Activated effector memory CD4-positive, alpha-beta T cell treated with anti-CD3 and anti-CD28 coated beads, Interleukin-2, amount 50 U/mL, for 16 hours (primary cell): ENCODE data around the gene KRTAP6-2.

Experiments
- DNase-seq: peaks from one replicate; pipeline ENCODE4 v3.0.0-alpha.2; 2020

The KRTAP6-2 gene, protein sequence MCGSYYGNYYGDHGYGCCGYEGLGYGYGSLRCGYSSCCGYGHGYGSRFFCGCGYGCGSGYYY

DNA sequence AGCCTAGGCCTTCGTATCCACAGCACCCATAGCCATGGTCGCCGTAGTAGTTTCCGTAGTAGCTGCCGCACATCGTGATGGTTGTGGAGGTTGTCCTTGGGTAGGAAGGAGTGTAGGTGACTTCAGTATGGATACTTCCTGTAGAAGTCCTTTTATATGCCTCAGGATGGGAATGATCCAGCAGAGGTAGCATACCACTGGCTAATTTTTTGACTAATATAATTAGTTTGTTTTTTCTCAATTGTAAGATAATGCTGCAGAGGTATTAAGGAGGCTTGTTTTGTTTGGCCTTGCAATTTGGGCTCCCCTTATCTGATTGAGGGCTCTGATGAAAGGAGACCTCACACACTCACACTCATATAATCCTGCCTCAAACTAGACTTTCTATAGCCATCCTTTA, at the start of gene KRTAP6-2:
KRTAP6-2 (minus strand) TSS at position 101 of the 400 bp plus-strand sequence; CDS start at position 73, 28 bp downstream.
- DNase-seq: no peak

DNA sequence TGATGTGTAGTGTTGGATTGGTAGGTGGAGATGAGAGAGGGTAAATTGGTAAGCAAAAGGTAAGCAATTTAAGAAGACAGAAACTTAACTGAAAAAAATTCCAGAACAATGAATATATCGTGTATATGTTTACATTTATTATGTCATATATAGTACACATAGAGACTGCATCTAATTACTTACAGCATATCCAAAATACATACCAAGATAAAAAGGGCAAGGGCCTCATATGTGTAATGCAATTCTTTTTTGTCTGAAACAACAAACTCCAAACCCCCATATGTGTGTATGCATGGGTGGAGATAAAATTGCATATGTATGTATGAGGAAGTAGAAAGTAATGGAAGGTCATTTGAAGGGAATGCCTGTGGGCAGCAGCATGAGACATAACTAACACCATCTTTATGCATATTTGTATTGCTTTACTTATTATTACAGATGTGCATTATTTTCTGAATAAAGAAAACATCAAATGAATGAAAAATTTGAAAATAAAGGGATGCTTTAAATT, 48.3 kb upstream of the KRTAP6-2 start:
- no peak for DNase-seq

DNA sequence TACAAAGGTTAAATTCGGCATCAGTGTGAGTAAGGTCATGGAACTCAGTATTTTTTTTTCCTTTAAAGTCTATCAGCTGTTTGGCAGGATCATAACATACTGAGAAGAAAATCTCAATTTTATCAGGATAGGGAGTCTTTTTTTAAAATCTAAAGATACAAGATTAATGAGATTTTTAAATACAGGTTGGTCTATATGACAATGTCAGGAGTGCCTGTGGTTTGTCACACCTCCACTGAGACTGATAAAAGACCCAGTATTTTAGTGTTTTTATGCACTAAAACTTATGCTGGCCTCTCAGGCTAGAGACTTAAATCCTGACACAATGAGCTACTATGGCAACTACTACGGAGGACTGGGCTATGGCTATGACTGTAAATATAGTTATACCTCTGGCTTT, 43.9 kb upstream of the KRTAP6-2 start, which contains the start of gene KRTAP20-3:
KRTAP20-3 (plus strand) TSS at position 301 of the 400 bp plus-strand sequence.
- DNase-seq: no peak

DNA sequence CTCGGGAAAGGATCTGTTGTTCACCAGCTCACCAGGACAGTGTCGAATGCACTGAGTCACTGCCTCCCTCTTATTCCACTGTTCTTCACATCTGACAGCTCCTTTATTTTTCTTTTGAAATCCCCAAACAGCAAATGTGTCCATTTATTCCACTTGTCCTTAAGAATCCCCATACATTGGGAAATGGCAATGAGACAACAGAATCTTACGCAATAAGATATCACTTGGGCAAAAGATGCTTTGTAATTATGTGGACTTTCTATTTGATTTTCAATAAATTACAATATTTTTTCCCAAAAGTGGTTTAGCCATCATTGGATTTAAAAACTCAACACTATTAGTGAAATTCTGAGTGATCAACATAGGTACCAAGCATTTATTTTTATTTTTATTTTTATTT, 40.0 kb upstream of the KRTAP6-2 start:
- no peak for DNase-seq

DNA sequence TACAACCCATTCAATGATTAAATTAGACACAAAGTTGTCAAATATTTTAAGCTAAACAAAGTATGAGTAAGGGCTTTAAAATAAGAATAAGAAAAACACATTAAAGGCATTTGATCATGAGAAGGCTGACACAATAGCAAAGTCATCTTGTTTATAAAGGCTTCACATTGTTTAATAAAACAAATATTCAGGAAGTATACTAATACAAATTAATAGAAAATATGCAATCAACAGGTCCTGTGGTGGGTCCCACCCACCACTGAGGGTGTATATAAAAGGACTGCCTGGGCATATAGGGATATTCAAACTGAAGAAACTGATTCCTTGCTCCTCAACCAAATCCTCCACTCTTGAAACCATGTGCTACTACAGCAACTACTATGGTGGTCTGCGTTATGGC, 36.2 kb upstream of the KRTAP6-2 start, which contains the start of gene KRTAP20-2:
KRTAP20-2 (plus strand) TSS at position 301 of the 400 bp plus-strand sequence; CDS start at position 359, 58 bp downstream.
- DNase-seq: no peak

DNA sequence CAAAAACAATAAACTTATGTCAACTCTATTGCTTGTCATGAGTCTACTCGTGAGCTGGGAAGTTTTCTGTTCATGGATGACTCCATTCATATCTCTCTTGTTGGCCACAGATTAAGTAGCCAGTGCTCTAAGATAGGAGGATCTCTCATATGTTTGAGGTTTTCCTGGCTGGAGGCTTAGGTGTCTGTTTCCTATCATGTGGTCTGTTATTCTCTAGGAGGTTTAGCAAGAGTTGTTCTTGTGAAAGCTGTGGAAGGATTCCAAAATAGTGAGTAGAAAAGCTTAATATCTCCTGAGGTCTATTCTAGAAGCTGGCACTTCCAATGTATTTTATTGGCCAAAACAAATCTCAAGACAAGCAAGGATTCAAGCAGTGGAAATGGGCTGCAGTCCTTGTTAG, 30.5 kb upstream of the KRTAP6-2 start:
- DNase-seq: no peak

DNA sequence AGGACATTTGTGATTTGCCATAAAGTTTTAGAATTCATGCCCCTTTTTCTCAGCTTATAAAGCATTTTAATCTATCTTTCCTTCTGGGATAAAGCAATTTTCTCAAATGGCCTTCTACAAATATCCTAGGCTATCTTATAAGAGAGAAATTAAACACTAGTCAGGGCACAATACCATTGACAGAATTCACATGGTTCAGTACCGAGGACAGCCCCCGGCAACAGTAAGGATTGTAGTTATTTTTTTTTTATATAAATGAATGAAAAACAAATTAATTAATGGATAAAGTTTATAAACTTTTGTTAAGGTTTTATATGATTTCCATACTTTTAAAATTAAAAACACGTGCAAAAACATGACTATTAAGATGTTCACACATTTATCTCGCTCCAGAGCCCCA, 29.4 kb upstream of the KRTAP6-2 start:
- DNase-seq: no peak

DNA sequence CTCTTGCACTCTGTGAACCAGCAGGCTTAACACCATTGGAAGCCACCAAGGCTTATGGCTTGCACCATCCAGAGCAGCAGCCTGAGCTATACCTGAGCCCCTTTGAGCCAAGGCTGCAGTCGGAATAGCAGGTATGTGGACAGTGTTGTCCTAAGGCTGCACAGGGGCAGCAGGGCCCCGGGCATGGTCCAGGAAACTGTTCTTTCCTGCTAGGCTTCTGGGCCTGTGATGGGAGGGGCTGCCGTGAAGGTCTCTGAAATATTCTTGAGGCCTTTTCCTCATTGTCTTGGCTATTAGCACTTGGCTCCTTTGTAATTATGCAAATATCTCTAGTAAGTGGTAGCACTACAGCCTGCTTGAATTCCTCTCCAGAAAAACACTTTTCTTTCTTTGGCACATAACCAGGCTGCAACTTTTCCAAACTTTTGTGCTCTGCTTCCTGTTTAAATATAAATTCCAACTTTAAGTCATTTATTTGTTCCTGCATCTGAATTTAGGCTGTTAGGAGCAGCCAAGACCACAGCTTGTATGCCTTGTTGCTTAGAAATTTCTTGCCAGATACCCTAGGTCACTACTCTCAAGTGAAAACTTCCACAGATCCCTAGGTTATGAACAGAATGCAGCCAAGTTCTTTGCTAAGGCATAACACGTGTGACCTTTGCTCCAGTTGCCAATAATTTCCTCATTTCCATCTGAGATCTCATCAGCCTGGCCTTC, 26.9 kb upstream of the KRTAP6-2 start:
- DNase-seq: no peak

DNA sequence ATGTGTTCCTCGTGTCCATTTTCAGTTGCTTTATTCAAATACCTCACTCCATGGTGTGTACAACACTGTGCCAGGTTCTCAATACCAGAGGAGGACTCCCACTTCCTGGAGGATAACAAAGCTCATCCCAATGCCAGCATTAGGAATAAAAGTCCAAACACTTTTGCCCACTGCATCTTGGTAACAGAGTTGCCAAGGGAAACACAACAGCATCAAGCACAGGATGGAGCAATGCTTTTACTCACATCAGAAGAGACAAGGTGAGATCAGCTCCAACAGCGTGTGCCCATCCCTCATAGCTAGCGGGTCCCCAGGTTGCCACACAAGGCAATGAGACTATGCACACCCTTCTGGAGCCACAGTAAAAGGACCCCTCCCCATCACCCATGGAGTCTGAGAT, 24.7 kb upstream of the KRTAP6-2 start:
- DNase-seq: no peak

DNA sequence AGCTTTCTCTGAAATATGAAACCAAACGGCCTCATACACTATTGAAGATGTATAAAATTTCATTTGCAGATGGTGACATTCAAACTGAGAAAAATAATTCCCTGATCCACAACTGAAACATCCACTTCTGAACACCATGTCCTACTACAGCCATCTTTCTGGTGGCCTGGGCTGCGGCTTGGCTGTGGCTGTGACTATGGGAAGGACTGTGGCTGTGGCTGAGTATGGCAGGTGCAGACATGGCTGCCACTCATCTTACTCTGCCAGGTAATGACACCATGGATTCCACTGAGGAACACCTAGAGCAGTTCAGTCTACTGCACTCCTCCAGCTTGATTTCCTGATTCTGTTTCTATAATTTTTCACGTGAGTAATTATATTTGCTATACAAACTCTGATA, 21.8 kb upstream of the KRTAP6-2 start, which contains the start of gene KRTAP20-4:
KRTAP20-4 (plus strand) TSS at position 106 of the 400 bp plus-strand sequence.
- DNase-seq: no peak

DNA sequence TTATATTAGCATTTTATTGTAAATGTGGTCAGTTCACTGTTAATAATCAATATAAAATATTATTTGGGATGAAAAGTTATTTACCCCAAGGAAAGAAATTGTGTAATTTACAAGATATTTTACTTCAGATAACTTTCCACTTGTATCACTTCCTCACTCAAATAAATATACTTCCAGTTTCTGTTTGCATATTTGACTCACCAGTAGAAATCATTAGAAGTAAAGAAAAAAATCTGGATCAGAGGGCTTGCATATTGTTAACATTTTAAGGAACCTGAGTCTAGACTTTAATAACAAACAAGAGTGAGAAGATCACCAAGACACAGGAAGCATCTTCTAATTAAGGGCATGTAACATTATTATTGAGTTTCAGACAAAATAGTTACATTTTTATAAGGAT, 21.4 kb upstream of the KRTAP6-2 start:
- no peak for DNase-seq

DNA sequence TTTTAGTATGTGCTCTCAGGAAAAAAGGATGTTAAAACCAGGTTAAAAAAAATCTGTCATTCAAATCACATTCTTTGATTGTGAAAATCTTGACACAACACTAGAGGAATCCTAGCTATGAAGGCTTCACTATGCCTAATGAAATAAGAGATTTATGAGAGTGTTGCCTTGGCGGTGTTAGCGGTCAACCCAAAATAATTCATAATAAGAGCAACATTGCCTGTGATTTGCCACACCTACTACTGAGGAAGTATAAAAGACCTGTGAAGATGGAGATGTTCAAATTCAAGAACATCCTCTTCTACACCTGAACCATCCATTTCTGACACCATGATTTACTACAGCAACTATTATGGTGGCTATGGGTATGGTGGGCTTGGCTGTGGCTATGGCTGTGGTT, 17.4 kb upstream of the KRTAP6-2 start, which contains the start of gene KRTAP20-1:
KRTAP20-1 (plus strand) TSS at position 301 of the 400 bp plus-strand sequence; CDS start at position 331, 30 bp downstream.
- no peak for DNase-seq

DNA sequence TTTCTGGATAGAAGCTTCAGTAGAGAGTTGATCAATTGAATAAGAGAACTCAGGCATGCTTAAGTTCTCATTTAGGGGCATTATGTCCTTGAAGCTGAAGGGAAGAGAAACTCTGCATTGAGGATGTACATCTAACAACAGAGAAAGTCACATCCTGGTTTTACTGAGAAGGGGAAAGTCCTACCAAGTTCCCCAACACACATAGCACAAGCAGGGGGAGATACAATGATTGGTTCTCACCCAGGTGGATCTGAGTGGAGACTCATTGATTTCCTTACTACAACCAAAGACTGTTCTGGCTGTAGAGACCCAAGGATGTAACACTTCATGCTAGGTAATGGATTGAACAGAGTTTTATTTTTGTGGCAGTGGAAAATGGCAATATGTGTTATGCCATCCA, 16.5 kb upstream of the KRTAP6-2 start:
- DNase-seq: no peak

DNA sequence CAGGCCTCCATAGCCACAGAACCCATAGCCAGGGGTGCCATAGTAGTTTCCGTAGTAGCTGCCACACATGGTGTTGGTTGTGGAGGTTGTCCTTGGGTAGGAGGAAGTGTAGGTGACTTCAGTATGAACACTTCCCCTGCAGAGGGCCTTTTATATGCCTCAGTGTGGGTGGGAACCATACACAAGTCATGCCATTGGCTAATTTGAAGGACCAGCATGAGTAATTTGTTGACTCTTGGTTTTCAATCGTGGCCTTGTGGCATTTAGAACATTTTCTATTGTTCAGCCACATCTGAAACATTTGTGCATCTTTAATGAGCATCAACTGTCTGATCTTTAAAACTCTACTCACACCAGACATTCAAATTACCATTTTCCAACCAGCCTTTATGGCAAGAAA, 15.1 kb upstream of the KRTAP6-2 start, which contains the start of gene KRTAP6-1:
KRTAP6-1 (minus strand) TSS at position 95 of the 400 bp plus-strand sequence; CDS start at position 69, 26 bp downstream.
- no peak for DNase-seq

DNA sequence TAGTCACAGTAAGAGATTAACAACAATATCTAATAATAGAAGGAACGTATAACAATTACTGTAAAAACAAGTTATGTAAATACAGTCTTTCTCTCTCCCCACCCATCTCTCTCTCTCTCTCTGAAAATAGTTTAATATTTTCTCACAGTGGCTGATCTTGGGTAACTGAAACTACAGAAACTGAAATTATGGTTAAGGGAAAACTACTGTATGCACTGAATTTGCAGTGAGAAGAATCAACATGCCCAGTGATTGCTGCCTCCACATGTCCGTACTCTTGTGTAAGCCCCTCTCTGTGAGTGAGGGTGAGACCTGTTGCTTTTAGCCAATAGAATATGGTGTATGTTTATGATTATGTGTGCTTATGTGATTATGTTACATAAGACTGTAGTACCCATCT, 13.4 kb upstream of the KRTAP6-2 start:
- no peak for DNase-seq

DNA sequence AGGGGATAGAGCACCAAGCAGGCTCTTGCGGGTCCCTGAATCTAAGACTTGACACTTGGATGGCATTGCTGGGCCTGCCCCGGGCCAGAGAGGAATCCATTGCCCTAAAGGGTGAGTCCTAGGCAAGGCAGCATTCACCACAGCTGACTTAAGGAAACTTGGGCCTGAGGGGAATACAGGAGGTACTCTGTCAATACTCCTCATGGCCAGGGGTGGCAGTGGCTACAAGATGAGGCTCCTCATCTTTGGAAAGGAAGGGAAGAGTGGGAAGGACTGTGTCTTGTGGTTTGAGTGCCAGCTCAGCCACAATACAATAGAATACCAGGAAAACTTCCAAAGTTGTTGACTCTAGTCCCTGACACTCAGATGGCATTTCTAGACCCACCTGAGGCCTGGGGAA, 7.3 kb upstream of the KRTAP6-2 start:
- DNase-seq: no peak

DNA sequence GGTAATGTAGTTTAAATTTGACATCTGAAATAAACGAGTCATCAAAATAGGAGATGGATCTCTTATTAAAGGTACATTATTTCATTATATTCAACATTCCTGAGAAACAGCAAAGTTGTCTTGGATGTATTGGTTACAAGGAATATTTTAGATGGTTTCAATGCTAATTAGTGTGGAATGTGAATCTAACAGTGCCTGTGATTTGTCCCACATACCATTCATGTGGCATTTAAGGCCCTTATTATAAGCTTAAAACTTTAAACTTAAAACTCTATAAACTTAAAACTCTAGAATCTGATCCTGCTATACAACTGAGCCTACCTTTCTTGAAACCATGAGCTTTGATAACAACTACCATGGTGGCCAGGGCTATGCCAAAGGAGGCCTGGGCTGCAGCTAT, 2.1 kb upstream of the KRTAP6-2 start, which contains the start of gene KRTAP22-1:
KRTAP22-1 (plus strand) TSS at position 301 of the 400 bp plus-strand sequence.
- DNase-seq: no peak

DNA sequence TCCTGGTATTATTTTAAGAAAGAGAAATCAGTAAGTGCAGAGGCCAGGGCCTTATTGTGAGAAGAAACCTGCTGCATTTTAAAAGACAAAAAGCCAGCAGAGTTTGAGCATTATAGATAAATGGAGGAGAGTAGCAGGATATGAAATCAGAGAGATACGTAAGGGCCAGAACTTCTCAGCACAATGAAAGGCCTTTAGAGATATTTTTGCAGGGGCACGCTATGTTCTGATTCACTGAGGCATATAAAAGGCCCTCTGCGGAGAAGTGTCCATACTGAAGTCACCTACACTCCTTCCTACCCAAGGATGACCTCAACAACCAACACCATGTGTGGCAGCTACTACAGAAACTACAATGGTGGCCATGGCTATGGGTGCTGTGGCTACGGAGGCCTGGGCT, 6.6 kb downstream of the KRTAP6-2 start, which contains the start of gene KRTAP6-3:
KRTAP6-3 (plus strand) TSS at position 301 of the 400 bp plus-strand sequence; CDS start at position 307, 6 bp downstream.
- no peak for DNase-seq

DNA sequence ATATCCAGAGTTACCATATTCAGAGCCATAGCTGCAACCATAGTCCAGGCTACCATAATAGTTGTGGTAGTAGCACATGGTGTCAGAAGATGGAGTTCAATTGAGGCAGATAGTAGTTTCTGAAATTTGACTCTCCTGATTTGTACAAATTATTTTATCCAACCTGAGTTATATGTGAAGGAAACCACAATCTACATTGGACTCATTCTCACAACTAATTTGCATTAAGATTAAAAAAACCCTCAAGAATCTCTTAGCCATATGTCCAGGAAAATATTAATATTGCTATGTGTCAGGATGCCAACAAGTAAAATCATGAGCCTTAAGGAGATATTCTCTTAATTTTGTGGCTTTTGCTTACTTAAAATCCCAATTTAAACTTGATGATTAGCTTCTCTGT, 8.4 kb downstream of the KRTAP6-2 start, which contains the start of gene KRTAP22-2:
KRTAP22-2 (minus strand) TSS at position 101 of the 400 bp plus-strand sequence.
- no peak for DNase-seq

DNA sequence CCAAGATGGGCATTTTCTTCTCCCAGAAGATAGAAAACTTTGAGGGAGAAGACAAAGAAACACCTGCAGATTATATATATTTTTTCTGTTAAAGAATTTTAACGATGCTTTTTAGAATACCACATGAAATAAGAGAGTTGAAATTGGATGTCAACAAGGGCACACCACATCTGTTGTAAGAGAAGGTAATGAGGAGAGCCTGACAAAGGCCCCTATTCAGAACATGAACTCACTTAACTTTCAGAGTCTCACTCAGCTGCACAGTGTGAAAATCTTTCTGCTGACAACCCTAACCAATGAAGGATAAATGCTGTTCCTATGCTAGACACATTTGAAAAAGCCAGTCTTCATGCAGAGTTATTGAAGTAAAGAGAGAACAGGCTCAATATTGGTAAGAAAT, 15.8 kb downstream of the KRTAP6-2 start:
- no peak for DNase-seq

DNA sequence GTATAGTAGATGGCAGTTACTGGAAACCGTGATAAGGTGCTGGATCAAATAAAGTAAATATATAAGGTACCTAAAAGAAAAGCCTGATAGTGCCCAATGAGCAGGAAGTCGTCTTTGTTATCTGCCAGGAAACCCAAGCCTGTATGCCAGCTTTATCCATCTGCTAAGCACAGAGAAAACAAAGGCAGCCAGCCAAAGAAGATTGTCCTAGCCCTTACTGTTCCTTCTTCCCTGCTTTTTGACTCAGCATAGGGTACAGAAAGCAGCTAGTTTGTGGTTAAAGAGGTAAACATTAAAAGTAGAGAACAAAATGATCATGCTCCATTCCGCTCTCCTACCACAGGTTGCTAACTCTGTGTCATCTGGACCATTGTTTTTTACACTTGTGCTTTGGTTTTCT, 18.6 kb downstream of the KRTAP6-2 start:
- no peak for DNase-seq

DNA sequence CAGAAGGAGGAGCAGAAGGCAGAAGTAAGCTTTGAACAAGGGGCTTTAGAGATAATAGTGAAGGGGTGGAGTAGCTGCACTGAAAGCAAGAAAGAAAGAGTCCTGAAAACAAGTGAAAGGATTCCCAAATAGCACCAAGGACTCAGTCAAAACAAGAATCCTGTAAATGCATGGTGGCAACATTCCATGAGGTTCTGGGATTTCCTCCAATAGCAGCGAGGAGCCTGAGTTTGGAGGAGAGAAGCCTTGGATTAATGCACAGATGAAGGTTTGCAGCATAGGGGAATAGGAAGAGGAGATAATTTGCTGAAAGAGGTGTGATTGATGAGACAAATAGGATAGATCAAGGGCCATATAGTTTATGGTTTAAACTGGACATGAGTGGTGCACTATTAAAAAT, 19.4 kb downstream of the KRTAP6-2 start:
- no peak for DNase-seq

DNA sequence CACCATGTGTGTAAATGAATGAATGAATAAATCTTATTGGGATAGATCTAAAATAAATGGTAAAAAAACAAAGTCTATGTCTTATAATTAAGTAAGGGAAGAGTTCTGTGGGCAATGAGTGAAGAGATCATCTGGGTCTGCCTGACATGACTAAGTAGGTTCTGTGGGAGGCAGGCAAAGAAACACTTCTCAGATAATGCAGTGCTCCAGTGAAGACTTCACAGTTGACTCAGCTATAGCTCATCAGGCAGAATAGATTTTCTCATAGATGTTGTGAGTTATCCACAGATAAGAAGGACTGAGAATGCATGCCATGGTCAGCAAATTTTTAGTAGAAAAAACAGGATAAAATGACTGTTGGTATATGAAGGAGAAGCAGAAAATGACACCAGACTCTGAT, 20.9 kb downstream of the KRTAP6-2 start:
- DNase-seq: no peak

DNA sequence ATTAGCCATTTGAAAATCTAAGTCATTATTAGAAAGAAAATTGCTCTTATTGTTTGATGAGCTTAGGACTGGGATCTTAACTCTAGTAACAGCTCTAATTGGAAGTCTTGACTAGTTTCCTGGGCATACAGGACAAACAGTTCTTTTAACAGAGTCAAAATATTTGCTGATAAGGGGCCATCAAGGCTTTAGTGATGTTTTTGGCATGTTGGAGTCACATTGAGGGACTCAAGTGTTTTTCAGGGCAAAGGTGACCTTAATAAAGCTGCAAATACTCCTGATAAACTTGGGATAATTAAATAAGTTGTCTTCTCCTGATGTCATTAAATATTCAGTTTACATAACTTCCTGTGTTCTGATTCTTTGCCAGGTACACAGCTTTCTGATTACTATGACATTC, 31.1 kb downstream of the KRTAP6-2 start:
- no peak for DNase-seq
